ENCODE results near the gene C5orf34. TPM values are rescaled to one million over a fixed set of nuclear protein-coding genes. Genes with fewer than 3 reads are reported as not detected.
A peak's percentile ranks its signal among the peaks of the same experiment; 100 is the strongest.

Gene C5orf34
- total RNA-seq, 1 donor from 2014 or later, result 1.8 TPM

- DNase-seq (ENCODE audit: low spot score), result no peak
- H3K36me3 Mint-ChIP-seq (ENCODE audit: low read depth), result no peaks in the 10 kb centered on the region
- no peaks in the 10 kb centered on the region for H3K9me3 Mint-ChIP-seq (ENCODE audit: low read depth)
- no peak overlapping the region for H3K27ac Mint-ChIP-seq (ENCODE audit: unreplicated experiment)
- TF ChIP-seq CTCF (IDR thresholded peaks at IDR 0.05), result no peak
- no peaks in the 10 kb centered on the region for H3K27me3 Mint-ChIP-seq (ENCODE audit: low read depth)
- no peaks in the 10 kb centered on the region for H3K4me1 Mint-ChIP-seq (ENCODE audit: low read depth)
- no peak overlapping the region for H3K4me3 Mint-ChIP-seq (ENCODE audit: unreplicated experiment)
Measured at GRCh38 chr5:43491326-43491725, 23.6 kb downstream of the C5orf34 start.

- Mint-ChIP-seq H3K9me3 (ENCODE audit: low read depth) (no peaks in the 10 kb centered on the region), H3K27me3 (ENCODE audit: low read depth) (no peaks in the 10 kb centered on the region), H3K4me1 (ENCODE audit: low read depth) (peaks cover 30% of the 10 kb centered on the region)
Measured at GRCh38 chr5:43486353-43486752, 28.6 kb downstream of the C5orf34 start.

GRCh38 chr5:43485406-43485805 lies 29.5 kb downstream of the C5orf34 start:
- Mint-ChIP-seq H3K27ac (ENCODE audit: unreplicated experiment) (peak overlapping the region; percentile 100), H3K4me3 (ENCODE audit: unreplicated experiment) (no peak overlapping the region), H3K36me3 (ENCODE audit: low read depth) (no peaks in the 10 kb centered on the region), H3K4me1 (ENCODE audit: low read depth) (peaks cover 33% of the 10 kb centered on the region), H3K9me3 (ENCODE audit: low read depth) (no peaks in the 10 kb centered on the region), H3K27me3 (ENCODE audit: low read depth) (no peaks in the 10 kb centered on the region)
- no peak for DNase-seq (ENCODE audit: low spot score)
- TF ChIP-seq CTCF (IDR thresholded peaks at IDR 0.05), result no peak

More at GRCh38 chr5:43486353-43486752, 28.6 kb downstream of the C5orf34 start:
- Mint-ChIP-seq H3K36me3 (ENCODE audit: low read depth) (no peaks in the 10 kb centered on the region), H3K27ac (ENCODE audit: unreplicated experiment) (no peak overlapping the region), H3K4me3 (ENCODE audit: unreplicated experiment) (no peak overlapping the region)
- DNase-seq (ENCODE audit: low spot score), result no peak
- TF ChIP-seq CTCF (IDR thresholded peaks at IDR 0.05), result no peak

GRCh38 chr5:43484106-43484849 lies 30.7 kb downstream of the C5orf34 start:
- H3K4me3 Mint-ChIP-seq (ENCODE audit: unreplicated experiment), result peak overlapping the region; percentile 99
- peak overlapping the region; percentile 100 for H3K27ac Mint-ChIP-seq (ENCODE audit: unreplicated experiment)
- H3K27me3 Mint-ChIP-seq (ENCODE audit: low read depth), result no peaks in the 10 kb centered on the region
- no peaks in the 10 kb centered on the region for H3K9me3 Mint-ChIP-seq (ENCODE audit: low read depth)
- no peaks in the 10 kb centered on the region for H3K36me3 Mint-ChIP-seq (ENCODE audit: low read depth)
- peaks cover 39% of the 10 kb centered on the region for H3K4me1 Mint-ChIP-seq (ENCODE audit: low read depth)
- TF ChIP-seq CTCF (IDR thresholded peaks at IDR 0.05), result peak; percentile 88
- no peak for DNase-seq (ENCODE audit: low spot score)

- peaks cover 39% of the 10 kb centered on the region for H3K4me1 Mint-ChIP-seq (ENCODE audit: low read depth)
- H3K27me3 Mint-ChIP-seq (ENCODE audit: low read depth), result no peaks in the 10 kb centered on the region
- peak within 1 kb of the TSS; percentile 100 for H3K27ac Mint-ChIP-seq (ENCODE audit: unreplicated experiment)
- H3K4me3 Mint-ChIP-seq (ENCODE audit: unreplicated experiment), result peak within 1 kb of the TSS; percentile 99
- no peaks in the 10 kb centered on the region for H3K36me3 Mint-ChIP-seq (ENCODE audit: low read depth)
- TF ChIP-seq CTCF (IDR thresholded peaks at IDR 0.05), result no peak
- peak; percentile 94 for DNase-seq (ENCODE audit: low spot score)
- no peaks in the 10 kb centered on the region for H3K9me3 Mint-ChIP-seq (ENCODE audit: low read depth)
Measured at GRCh38 chr5:43483298-43484105, 31.4 kb downstream of the C5orf34 start, which contains the start of gene TMEM267. TMEM267 (minus strand) TSS chr5:43483865; CDS start chr5:43453969, 29,896 bp downstream.

Measured in chondrocyte (in vitro differentiated cells).